Bronchial epithelial cell (primary cell): Measurements from ENCODE around the gene OCIAD2. TPM values are rescaled to one million over a fixed set of nuclear protein-coding genes. Genes with fewer than 3 reads are reported as not detected.

ENCODE experiments used
- DNase-seq: peaks from one replicate; pipeline ENCODE4 v3.0.0-alpha.2; 2010; ENCODE audit warnings: low read depth
- FAIRE-seq: peaks from 2 replicates; lab custom pipeline; 2011; peaks lifted over from hg19 to GRCh38; lab: Jason Lieb, UNC
- H3K27me3 ChIP-seq: 2 replicates; pipeline ENCODE4 v1.5.1; 2011; ENCODE audit warnings: low read length; ENCODE audit not compliant: control insufficient read depth, insufficient read depth
- H3K36me3 ChIP-seq: 2 replicates; pipeline ENCODE4 v1.5.1; 2011; ENCODE audit warnings: low read length; ENCODE audit not compliant: control insufficient read depth, insufficient read depth
- H3K4me3 ChIP-seq: 2 replicates; pipeline ENCODE4 v1.5.1; 2011; ENCODE audit warnings: mild to moderate bottlenecking, low read depth, low read length, control low read depth
- total RNA-seq: library from RNA; depleted of rRNA; stranded (reverse); fragments of >200 nt; gene quantifications from 2 replicates; pipeline ENCODE4 v1.2.1, GENCODE V29; 2014
- TF ChIP-seq, protein P1 (sequence below): IDR thresholded peaks from 2 replicates; pipeline ENCODE4 v1.5.1; 2011; ENCODE audit warnings: mild to moderate bottlenecking, moderate library complexity, low read length, control low read depth, inconsistent platforms; ENCODE audit not compliant: insufficient read depth, severe bottlenecking

Gene OCIAD2
- total RNA-seq, 1 donor from 2014 or later: 162 TPM

DNA sequence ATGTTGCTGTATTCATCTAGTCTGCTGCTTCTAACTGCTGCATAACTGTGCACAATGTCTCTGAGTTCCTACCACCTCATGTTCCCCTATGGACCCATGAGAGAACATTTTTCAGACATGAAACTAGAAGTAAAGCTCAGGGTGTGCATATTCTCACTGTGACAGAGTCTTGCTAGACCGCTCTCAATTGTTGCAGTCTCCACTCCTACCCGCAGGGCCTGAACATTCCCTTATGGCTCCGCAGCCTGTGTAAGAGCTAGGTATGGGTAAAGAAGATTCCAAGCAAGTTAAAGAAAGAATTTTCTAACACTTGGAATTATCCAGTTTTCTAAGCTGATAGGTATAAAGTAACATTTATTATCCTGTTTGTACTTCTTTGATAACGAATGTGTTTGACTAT is 5.4 kb downstream of the OCIAD2 start:
- H3K27me3 ChIP-seq: no peaks in the 10 kb centered on the region
- TF ChIP-seq, protein P1, sequence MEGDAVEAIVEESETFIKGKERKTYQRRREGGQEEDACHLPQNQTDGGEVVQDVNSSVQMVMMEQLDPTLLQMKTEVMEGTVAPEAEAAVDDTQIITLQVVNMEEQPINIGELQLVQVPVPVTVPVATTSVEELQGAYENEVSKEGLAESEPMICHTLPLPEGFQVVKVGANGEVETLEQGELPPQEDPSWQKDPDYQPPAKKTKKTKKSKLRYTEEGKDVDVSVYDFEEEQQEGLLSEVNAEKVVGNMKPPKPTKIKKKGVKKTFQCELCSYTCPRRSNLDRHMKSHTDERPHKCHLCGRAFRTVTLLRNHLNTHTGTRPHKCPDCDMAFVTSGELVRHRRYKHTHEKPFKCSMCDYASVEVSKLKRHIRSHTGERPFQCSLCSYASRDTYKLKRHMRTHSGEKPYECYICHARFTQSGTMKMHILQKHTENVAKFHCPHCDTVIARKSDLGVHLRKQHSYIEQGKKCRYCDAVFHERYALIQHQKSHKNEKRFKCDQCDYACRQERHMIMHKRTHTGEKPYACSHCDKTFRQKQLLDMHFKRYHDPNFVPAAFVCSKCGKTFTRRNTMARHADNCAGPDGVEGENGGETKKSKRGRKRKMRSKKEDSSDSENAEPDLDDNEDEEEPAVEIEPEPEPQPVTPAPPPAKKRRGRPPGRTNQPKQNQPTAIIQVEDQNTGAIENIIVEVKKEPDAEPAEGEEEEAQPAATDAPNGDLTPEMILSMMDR: no peak
- FAIRE-seq: no peak
- DNase-seq: no peak
- no peak overlapping the region for H3K4me3 ChIP-seq
- H3K36me3 ChIP-seq: peaks cover 21% of the 10 kb centered on the region

GRCh38 chr4:48899950-48900349 is 6.6 kb downstream of the OCIAD2 start:
- FAIRE-seq: no peak
- no peak overlapping the region for H3K4me3 ChIP-seq
- TF ChIP-seq, protein P1: no peak
- DNase-seq: no peak
- H3K27me3 ChIP-seq: no peaks in the 10 kb centered on the region
- H3K36me3 ChIP-seq: peaks cover 22% of the 10 kb centered on the region

- Histone ChIP-seq H3K27me3 (no peaks in the 10 kb centered on the region), H3K4me3 (no peak overlapping the region), H3K36me3 (peaks cover 22% of the 10 kb centered on the region)
- FAIRE-seq (no peak), DNase-seq (no peak)
- TF ChIP-seq, protein P1: no peak
These were observed 7.2 kb downstream of the OCIAD2 start for GRCh38 chr4:48899432-48899749.

DNA sequence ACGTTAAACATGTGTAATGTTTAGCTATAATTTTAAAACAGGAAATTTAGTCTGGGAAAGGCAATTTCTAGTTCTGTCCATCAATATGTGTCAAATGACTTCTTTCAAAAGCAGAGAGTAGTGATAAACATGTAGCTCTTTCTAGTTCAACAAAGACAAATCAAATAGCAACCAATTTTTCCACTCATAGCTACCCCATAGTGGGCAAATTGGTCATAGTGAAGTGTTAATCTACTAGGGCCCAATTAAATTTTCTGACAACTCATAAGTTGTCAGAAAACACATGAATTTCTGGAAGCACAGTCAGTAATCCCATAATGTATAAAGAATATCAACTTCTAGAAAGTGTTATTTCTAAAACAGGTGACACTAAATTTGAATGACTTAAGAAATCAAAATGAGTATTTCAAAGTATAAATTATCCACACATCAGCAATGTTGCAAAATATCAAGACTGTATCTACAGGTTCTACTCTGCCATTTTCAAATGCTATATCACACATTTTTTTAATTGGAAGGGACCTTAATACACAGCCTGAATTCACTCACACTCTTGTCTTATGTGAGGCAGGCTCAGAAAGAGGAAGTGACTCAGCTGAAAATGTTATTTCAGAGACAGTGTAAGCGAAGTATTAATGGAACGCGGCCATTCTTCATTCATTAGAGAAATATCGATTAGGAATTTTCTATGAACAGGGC is 7.7 kb downstream of the OCIAD2 start:
- peaks cover 19% of the 10 kb centered on the region for H3K36me3 ChIP-seq
- peak; percentile 34 for DNase-seq
- no peak for FAIRE-seq
- TF ChIP-seq, protein P1: no peak
- no peaks in the 10 kb centered on the region for H3K27me3 ChIP-seq
- H3K4me3 ChIP-seq: no peak overlapping the region

DNA sequence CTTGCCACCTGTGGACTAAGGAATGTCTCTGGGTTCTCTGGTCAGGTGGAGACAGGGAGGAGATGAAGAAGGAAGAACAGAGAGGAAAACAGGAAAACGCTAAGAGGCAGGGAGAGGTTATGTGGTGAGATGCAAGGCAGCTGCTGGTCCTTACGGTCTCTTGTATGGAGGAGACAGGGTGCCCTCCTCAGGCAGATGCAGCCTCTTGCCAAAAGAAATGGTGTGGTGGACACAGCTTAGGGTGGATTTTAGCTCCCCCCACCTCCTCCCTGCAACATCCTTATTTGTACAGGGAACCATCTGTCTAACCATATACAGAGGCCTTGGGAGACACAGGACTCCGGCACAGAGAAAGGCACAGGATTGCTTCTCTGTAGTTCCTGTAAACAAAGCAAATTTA is 9.7 kb downstream of the OCIAD2 start:
- DNase-seq: no peak
- peaks cover 20% of the 10 kb centered on the region for H3K36me3 ChIP-seq
- H3K4me3 ChIP-seq: no peak overlapping the region
- TF ChIP-seq, protein P1: no peak
- H3K27me3 ChIP-seq: no peaks in the 10 kb centered on the region
- no peak for FAIRE-seq
